ENCODE results near the gene COPB1.

COPB1 gene

GRCh38 chr11:14423633-14424032 lies 76.0 kb downstream of the COPB1 start:
- no peak for DNase-seq

DNA sequence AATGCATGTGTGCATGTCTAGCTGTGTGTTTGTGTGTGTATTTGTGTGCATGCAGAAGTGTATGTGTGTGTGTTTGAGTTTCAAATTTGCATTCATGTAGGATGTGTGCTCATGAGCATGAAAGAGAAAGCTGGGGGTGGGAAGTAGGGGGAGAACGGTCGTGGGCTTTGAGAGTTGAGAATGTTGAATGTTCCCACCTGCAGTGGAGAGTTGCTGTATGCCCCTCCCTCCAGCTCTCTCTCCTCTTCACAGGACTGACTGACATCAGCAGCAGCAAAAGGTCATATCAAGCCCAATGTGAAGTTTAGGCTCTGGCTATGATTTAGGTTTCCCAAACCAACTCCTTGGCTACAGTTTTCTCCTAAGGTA lies 76.8 kb downstream of the COPB1 start:
- DNase-seq, result no peak

GRCh38 chr11:14422052-14422813 lies 77.4 kb downstream of the COPB1 start:
- peak; percentile 53 for DNase-seq

DNA sequence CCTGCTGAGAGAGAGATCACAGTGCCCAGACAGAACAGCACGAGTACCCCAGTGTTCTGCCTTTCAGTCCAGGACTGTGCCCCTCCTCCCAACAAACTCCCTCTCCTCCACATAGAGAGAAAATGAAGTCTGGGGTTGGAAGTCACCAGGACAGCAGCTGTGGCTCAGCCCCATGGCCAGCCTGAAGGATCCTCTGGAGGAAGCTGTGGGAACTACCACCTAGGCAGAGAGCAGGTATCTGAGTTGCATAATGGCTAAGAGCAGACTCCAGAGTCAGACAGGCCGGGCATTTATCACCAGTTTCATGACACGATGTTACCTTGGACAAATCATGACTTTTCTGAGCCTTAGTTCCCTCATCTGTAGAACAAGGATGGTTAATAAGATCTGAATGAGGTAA lies 79.4 kb downstream of the COPB1 start:
- no peak for DNase-seq

DNA sequence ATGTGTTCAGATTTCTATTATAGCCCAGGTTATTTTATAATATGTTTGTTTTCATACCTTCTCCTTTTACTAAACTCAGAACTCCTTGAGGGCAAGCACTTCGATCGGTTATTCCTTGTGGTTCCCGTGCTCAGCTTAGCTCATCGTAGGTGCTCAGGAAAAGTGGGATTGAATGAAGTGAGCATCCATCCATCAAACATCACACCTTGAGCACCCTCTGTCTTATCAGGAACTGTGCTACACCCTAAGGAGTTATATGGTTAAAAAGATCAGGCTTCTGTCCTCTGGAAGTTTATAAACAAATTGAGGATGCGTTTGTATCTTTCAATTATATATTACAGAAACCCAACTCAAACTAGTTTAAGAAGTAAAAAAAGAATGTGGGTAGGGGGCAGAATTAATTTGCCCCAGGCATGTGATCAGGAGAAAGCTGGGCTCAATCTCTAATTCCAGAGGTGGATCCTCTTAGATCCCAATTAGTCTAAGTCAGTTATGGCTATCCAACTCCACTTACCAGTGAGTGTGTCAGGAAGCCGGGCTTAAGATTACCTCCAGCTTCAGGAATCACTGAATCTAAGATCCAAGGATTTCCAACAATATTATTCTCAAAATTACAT lies 80.7 kb downstream of the COPB1 start:
- no peak for DNase-seq

DNA sequence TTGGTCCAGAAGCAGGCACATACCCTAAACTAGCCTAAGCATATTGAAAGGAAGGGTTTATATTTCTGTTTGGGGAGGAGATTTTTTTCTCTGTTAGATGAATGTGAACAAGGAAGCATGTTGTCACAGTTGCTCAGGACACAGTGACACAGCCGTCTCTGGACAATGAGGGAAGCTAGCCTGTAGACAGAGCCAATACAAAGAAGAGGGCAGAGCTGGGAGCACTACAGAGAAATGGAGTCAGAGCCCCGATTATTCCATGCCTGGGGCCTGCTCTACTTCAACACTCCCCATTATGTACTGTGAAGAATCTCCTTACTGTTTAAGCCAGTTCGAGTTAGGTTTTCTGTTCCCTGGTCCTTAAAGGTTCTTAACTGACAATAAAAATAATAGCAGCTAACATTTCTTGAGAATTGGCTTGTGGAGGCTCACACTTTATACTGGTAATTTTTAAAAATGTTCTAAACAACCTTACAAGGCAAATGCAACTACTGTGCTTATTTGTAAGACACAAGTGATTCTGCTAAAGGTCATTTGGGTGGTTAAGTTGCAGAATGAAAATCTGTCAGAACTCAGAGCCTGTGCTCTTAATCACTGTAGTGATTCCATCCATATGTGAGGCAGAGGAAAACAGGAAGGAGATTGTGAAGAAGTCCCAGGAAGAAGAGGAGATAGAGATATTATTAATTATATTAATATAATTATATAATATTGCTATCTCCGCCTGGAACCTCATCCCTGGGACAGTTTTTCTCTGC lies 81.8 kb downstream of the COPB1 start:
- no peak for DNase-seq

DNA sequence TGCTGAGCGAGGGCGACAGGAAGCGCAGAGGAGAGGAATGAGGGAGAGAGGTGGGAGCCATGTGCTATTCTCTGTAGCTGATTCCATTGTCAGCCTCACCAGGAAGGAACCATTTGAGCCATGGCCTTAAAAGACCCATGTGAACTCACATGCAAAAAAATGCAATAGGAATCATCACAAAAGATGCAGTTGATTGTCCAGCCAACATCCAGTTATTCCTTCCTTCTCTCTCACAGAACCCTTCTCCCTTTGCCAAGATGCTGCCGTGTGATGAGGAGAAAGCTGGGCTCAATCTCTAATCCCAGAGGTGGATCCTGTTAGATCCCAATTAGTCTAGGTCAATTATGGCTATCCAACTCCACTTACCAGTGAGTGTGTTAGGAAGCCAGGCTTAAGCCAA lies 82.4 kb downstream of the COPB1 start:
- no peak for DNase-seq

GRCh38 chr11:14414470-14415461 lies 84.8 kb downstream of the COPB1 start:
- DNase-seq, result no peak

DNA sequence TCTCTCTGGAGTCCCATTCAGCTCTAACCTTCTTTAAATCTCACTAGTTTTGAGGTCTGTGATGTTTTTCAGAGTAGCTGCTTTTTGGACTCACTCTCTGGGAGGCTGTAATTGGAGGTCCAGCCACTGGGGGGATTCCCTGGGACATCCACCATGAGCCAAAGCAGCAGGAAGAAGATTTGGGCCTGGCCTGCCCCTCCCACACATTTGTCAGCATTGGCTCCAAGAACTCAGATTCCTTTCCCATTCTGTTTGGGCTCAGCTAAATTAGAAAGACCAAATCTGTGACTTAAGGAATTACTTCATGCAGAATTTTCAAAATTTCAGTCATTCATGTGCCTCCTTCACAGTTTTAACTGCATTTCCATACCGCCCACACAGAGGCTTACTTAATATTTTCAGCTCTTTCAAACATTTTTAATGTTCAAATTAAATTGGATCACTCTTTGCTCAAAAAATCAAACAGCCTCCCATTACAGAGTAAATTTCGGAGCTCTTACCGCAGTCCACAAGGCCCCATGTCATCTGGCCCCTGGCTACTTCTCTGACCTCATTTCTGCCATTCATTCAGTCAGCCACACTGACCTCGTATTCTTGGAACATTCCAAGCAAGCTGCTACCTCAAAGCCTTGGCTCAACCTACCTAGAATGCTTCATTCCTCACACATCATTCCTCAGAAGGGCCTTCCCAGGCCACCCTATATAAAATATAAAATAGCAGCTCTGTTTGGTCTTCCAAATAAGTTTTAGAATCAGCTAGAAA lies 86.1 kb downstream of the COPB1 start:
- no peak for DNase-seq

DNA sequence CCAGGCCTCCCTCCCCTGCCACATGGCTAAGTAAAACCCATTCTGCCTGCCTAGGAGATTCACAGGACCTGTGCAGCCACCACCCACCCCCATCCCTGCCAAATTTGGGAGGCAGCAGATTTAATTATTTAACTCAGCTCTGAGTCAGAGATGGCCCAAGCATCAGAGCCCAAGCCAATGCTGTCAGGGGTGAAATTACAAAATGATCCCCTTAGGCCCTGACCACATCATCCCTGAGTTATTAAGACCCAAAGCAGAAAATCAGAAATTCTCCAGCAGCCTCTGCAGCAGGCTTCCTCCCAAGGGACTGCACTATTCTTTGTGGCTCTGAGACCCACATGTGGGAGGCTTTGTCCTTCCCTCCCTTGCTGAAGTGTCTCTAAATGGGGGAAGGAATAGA lies 87.8 kb downstream of the COPB1 start:
- no peak for DNase-seq

GRCh38 chr11:14409891-14410290 lies 89.7 kb downstream of the COPB1 start:
- no peak for DNase-seq

DNA sequence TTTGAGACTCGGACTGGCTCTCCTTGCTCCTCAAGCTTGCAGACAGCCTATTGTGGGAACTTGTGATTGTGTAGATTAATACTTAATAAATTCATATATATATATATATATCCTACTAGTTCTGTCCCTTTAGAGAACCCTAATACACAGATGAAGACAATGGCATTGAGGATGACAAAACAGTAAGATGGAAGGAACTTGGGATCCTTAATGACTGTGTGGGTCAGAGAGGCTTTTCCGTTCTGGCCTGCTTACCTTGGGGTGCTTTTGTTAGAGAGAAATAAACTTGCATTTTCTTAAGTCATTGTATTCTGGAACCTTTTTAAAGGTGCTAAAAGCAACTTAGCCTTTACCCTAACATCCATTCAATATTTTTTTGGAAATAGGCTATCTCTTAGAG lies 91.0 kb downstream of the COPB1 start:
- no peak for DNase-seq
